SK-N-SH (cell line): ENCODE measurements around the gene ACTC1. TPM values are rescaled to one million over a fixed set of nuclear protein-coding genes. Genes with fewer than 3 reads are reported as not detected.

ENCODE experiments used
- CTCF ChIA-PET: fragments of 300-600, 350-600 bp; formaldehyde crosslinking; extraction: SDS; loops from one replicate; lab custom pipeline; 2021; lab: Yijun Ruan, JAX
- POLR2A ChIA-PET: fragments of 350-600 bp; sonication (Branson Sonifier 250); formaldehyde crosslinking; extraction: SDS; loops from one replicate; lab custom pipeline; 2020; ENCODE audit warnings: antibody characterized with exemption, inconsistent platforms; lab: Yijun Ruan, JAX
- DNase-seq: peaks from one replicate; pipeline ENCODE4 v3.0.0; 2012
- H2AFZ ChIP-seq: fragments of 200-600 bp; sonication (generic); 2 replicates; pipeline ENCODE4 v1.8.1; 2016; ENCODE audit warnings: antibody characterized with exemption, mild to moderate bottlenecking, low read depth
- H3F3A ChIP-seq: fragments of 200-600 bp; sonication (generic); replicated peaks from 2 replicates; pipeline ENCODE3; 2016; ENCODE audit warnings: antibody characterized with exemption, mild to moderate bottlenecking; ENCODE audit not compliant: insufficient read depth
- H3K27ac ChIP-seq, 2 experiments: fragments of 200-500 bp in 1 of 2; fragments of 200-600 bp in 1 of 2; sonication (Bioruptor generic) in 1 of 2; sonication (generic), shearing (Covaris generic) in 1 of 2; 2 replicates each; pipeline versions ENCODE4 v1.5.1 to v1.6.1; 2014 to 2016; ENCODE audit warnings: low read depth in 2 of 2, inconsistent platforms in 1 of 2, low read length in 1 of 2, mild to moderate bottlenecking in 1 of 2, mixed read lengths in 1 of 2
- H3K27me3 ChIP-seq: fragments of 200-600 bp; sonication (generic), shearing (Covaris generic); 2 replicates; pipeline ENCODE4 v1.6.1; 2016; ENCODE audit warnings: mixed run types; ENCODE audit not compliant: insufficient read depth
- H3K36me3 ChIP-seq, 2 experiments: fragments of 200-500 bp in 1 of 2; fragments of 200-600 bp in 1 of 2; sonication (Bioruptor generic) in 1 of 2; sonication (generic) in 1 of 2; replicated peaks in 1 of 2; 2 replicates each; pipeline versions ENCODE3 to v1.5.1; 2014 to 2016; ENCODE audit warnings: low read length in 1 of 2, mild to moderate bottlenecking in 1 of 2; ENCODE audit not compliant: insufficient read depth in 2 of 2, control insufficient read depth in 1 of 2
- H3K4me1 ChIP-seq, 2 experiments: fragments of 200-500 bp in 1 of 2; fragments of 200-600 bp in 1 of 2; sonication (Bioruptor generic) in 1 of 2; sonication (generic), shearing (Covaris generic) in 1 of 2; 2 replicates each; pipeline versions ENCODE4 v1.5.1 to v1.6.1; 2014 to 2016; ENCODE audit warnings: low read depth in 1 of 2, low read length in 1 of 2, mixed run types in 1 of 2; ENCODE audit not compliant: insufficient read depth in 2 of 2, control insufficient read depth in 1 of 2
- H3K4me2 ChIP-seq: fragments of 200-600 bp; sonication (generic), shearing (Covaris generic); 2 replicates; pipeline ENCODE4 v1.6.1; 2017; ENCODE audit warnings: mixed run types
- H3K4me3 ChIP-seq, 2 experiments: fragments of 200-500 bp in 1 of 2; fragments of 200-600 bp in 1 of 2; sonication (Bioruptor generic) in 1 of 2; sonication (generic), shearing (Covaris generic) in 1 of 2; 2 replicates each; pipeline versions ENCODE4 v1.5.1 to v1.8.1; 2014 to 2016; ENCODE audit warnings: low read depth in 2 of 2, inconsistent platforms in 1 of 2, low read length in 1 of 2, mild to moderate bottlenecking in 1 of 2, mixed read lengths in 1 of 2, moderate library complexity in 1 of 2
- H3K79me2 ChIP-seq: fragments of 200-600 bp; sonication (generic); 2 replicates; pipeline ENCODE4 v1.8.1; 2017; ENCODE audit warnings: mild to moderate bottlenecking; ENCODE audit not compliant: insufficient read depth
- H3K9ac ChIP-seq: fragments of 200-600 bp; sonication (generic); 2 replicates; pipeline ENCODE4 v1.6.1; 2017; ENCODE audit warnings: mixed run types
- H3K9me2 ChIP-seq: fragments of 200-600 bp; sonication (generic); 2 replicates; pipeline ENCODE4 v1.6.1; 2017; ENCODE audit warnings: mixed run types
- H3K9me3 ChIP-seq: fragments of 200-600 bp; sonication (generic); 2 replicates; pipeline ENCODE4 v1.6.1; 2017; ENCODE audit warnings: mixed run types, mild to moderate bottlenecking, moderate library complexity
- H4K20me1 ChIP-seq: fragments of 200-600 bp; sonication (generic); 2 replicates; pipeline ENCODE4 v1.6.1; 2017; ENCODE audit warnings: mild to moderate bottlenecking, mixed run types; ENCODE audit not compliant: insufficient read depth
- CHD2 ChIP-seq: fragments of 150-350 bp; IDR thresholded peaks from 2 replicates; pipeline ENCODE4 v1.6.1; 2018; ENCODE audit warnings: low read length; ENCODE audit not compliant: partially characterized antibody
- ELF1 ChIP-seq: IDR thresholded peaks from 2 replicates; pipeline ENCODE4 v1.4.0; 2012
- EZH2phosphoT487 ChIP-seq: fragments of 200-600 bp; sonication (generic); IDR thresholded peaks from 2 replicates; pipeline ENCODE4 v1.6.1; 2017; ENCODE audit warnings: low read depth, mixed run types, mild to moderate bottlenecking, antibody characterized with exemption, moderate library complexity, borderline replicate concordance
- FOSL2 ChIP-seq: IDR thresholded peaks from 2 replicates; pipeline ENCODE4 v1.4.0; 2012; ENCODE audit warnings: low read depth, mild to moderate bottlenecking, moderate library complexity, borderline replicate concordance
- FOXJ3 ChIP-seq: sonication (generic); formaldehyde crosslinking; IDR thresholded peaks from 2 replicates; pipeline ENCODE4 v1.5.1; 2020; ENCODE audit warnings: mild to moderate bottlenecking, missing genetic modification reagents
- FOXM1 ChIP-seq: IDR thresholded peaks from 2 replicates; pipeline ENCODE4 v1.4.0; 2012; ENCODE audit warnings: low read depth, mild to moderate bottlenecking
- GABPA ChIP-seq: IDR thresholded peaks from 2 replicates; pipeline ENCODE4 v1.4.0; 2012; ENCODE audit warnings: low read depth, mild to moderate bottlenecking
- PBX3 ChIP-seq: IDR thresholded peaks from 2 replicates; pipeline ENCODE4; 2012
- REST ChIP-seq: IDR thresholded peaks from 2 replicates; pipeline ENCODE4 v1.6.1; 2012; ENCODE audit warnings: mild to moderate bottlenecking, low read depth, low read length, moderate library complexity
- RXRA ChIP-seq: IDR thresholded peaks from 2 replicates; pipeline ENCODE4 v1.4.0; 2012; ENCODE audit warnings: low read depth, mild to moderate bottlenecking, borderline replicate concordance
- SIN3A ChIP-seq: IDR thresholded peaks from 2 replicates; pipeline ENCODE4 v1.6.1; 2012; ENCODE audit warnings: low read depth, mild to moderate bottlenecking, low read length, moderate library complexity, borderline replicate concordance
- SMC3 ChIP-seq: IDR thresholded peaks from 2 replicates; pipeline ENCODE4 v1.6.1; 2012; ENCODE audit warnings: low read depth, low read length, improper control_type of control experiment
- TAF1 ChIP-seq: IDR thresholded peaks from 2 replicates; pipeline ENCODE4 v1.6.1; 2012; ENCODE audit warnings: low read depth, mild to moderate bottlenecking, low read length, moderate library complexity, borderline replicate concordance
- TCF12 ChIP-seq: IDR thresholded peaks from 2 replicates; pipeline ENCODE4 v1.4.0; 2012
- USF1 ChIP-seq: IDR thresholded peaks from 2 replicates; pipeline ENCODE4 v1.4.0; 2012; ENCODE audit warnings: low read depth, borderline replicate concordance
- USF2 ChIP-seq: fragments of 150-350 bp; IDR thresholded peaks from 2 replicates; pipeline ENCODE4 v1.6.1; 2017; ENCODE audit warnings: antibody characterized with exemption, low read length, low read depth, borderline replicate concordance
- YY1 ChIP-seq: IDR thresholded peaks from 2 replicates; pipeline ENCODE4 v1.4.0; 2012; ENCODE audit warnings: low read depth, mild to moderate bottlenecking
- WGBS: methylation state at CpG from one replicate; pipeline ENCODE4 v1.1.6; 2017; ENCODE audit warnings: low lambda C conversion rate; 5-methylcytosine and 5-hydroxymethylcytosine counted together
- polyA plus RNA-seq, 3 experiments: library from polyadenylated mRNA; depleted of rRNA; stranded (reverse); fragments of >200 nt; gene quantifications; 2 replicates each; pipeline ENCODE4 v1.2.3, GENCODE V29; 2012

ACTC1 gene
- polyA plus RNA-seq, 1 of the 3 experiments (the other 2 are of a cell fraction) = not detected

- no peaks in the 10 kb centered on the region; the same call in 1 of the 2 replicates for H3K27me3 ChIP-seq
- POLR2A ChIA-PET = no interaction called here
- no peaks in the 10 kb centered on the region for H3K9me2 ChIP-seq
- no peaks in the 10 kb centered on the region for H3F3A ChIP-seq
- WGBS = 24% methylated on average over 3 of the region's 3 CpGs
- CTCF ChIA-PET = no interaction called here
- no peaks in the 10 kb centered on the region for H4K20me1 ChIP-seq
- no peak overlapping the region for H3K27ac ChIP-seq
- H3K4me1 ChIP-seq = no peaks in the 10 kb centered on the region
- H2AFZ ChIP-seq = no peak overlapping the region
- no peak for DNase-seq
- no peak overlapping the region for H3K9ac ChIP-seq
- no peak overlapping the region for H3K4me3 ChIP-seq
- no peak overlapping the region for H3K4me2 ChIP-seq
- no peaks in the 10 kb centered on the region for H3K36me3 ChIP-seq
- no peaks in the 10 kb centered on the region for H3K9me3 ChIP-seq
- TF ChIP-seq CHD2 (no peak), FOSL2 (no peak), USF1 (no peak), RXRA (no peak), SMC3 (no peak), USF2 (no peak), ELF1 (no peak), REST (no peak), FOXJ3 (CRISPR knock-in tag) (no peak), PBX3 (no peak), TAF1 (no peak), GABPA (no peak), YY1 (no peak), EZH2phosphoT487 (no peak), TCF12 (no peak), FOXM1 (no peak), SIN3A (no peak)
- TF ChIP-seq, all 33 proteins: peak for 0
- H3K79me2 ChIP-seq = no peaks in the 10 kb centered on the region
Measured at GRCh38 chr15:34782901-34783300, 12.4 kb downstream of the ACTC1 start.
